GM12878 (cell line): Measurements from ENCODE around the gene VRK3. TPM values are rescaled to one million over a fixed set of nuclear protein-coding genes. Genes with fewer than 3 reads are reported as not detected.

ENCODE experiments used
- ATAC-seq: fragments of 200-7000 bp; cut with Tn5 transposase; 3 replicates; pipeline ENCODE4 v1.9.1; 2020; ENCODE audit warnings: mild to moderate bottlenecking, moderate library complexity
- BruUV-seq: library from RNA; stranded (reverse); fragments of 400-500 nt; replicated peaks from 2 replicates; lab custom pipeline; 2021; lab: Mats Ljungman, UMichigan
- CTCF ChIA-PET: fragments of 300-600 bp; sonication (Branson Sonifier 250); formaldehyde crosslinking; extraction: SDS; loops from one replicate; lab custom pipeline; 2021; ENCODE audit warnings: inconsistent platforms; lab: Yijun Ruan, JAX
- POLR2A ChIA-PET: fragments of 350-600 bp; formaldehyde crosslinking; extraction: SDS; loops from one replicate; lab custom pipeline; 2021; ENCODE audit warnings: inconsistent platforms; lab: Charles Lee
- RAD21 ChIA-PET: fragments of 300-600 bp; sonication (Branson Sonifier 250); formaldehyde crosslinking; loops from one replicate; lab custom pipeline; 2023; ENCODE audit warnings: antibody characterized with exemption; ENCODE audit not compliant: unreplicated experiment; lab: Charles Lee
- SMC1A ChIA-PET: fragments of 300-600 bp; sonication (Branson Sonifier 250); formaldehyde crosslinking; loops from one replicate; lab custom pipeline; 2023; ENCODE audit not compliant: unreplicated experiment, uncharacterized antibody; lab: Charles Lee
- DNase-seq: peaks from one replicate; pipeline ENCODE4 v3.0.0-alpha.2; 2011; ENCODE audit warnings: low read depth, low spot score
- FAIRE-seq: peaks from 3 replicates; lab custom pipeline; 2011; peaks lifted over from hg19 to GRCh38; lab: Jason Lieb, UNC
- H2AFZ ChIP-seq: 2 replicates; pipeline ENCODE4 v1.6.0; 2011; ENCODE audit warnings: low read depth, low read length, control low read depth; ENCODE audit not compliant: control insufficient read depth
- H3K27ac ChIP-seq: 2 replicates; pipeline ENCODE4 v1.5.1; 2011; ENCODE audit warnings: control low read depth; ENCODE audit not compliant: control insufficient read depth, insufficient read depth
- H3K27me3 ChIP-seq, 2 experiments: replicated peaks in 1 of 2; 2 replicates each; pipeline versions ENCODE4 v1.6.0 to v1.6.1; 2011; ENCODE audit warnings: low read length in 1 of 2; ENCODE audit not compliant: control insufficient read depth in 2 of 2, insufficient read depth in 2 of 2
- H3K36me3 ChIP-seq, 2 experiments: 2 replicates each; pipeline ENCODE4 v1.5.1; 2011; ENCODE audit warnings: low read length in 1 of 2; ENCODE audit not compliant: control insufficient read depth in 2 of 2, insufficient read depth in 2 of 2
- H3K4me1 ChIP-seq: 2 replicates; pipeline ENCODE4 v1.6.1; 2011; ENCODE audit warnings: mild to moderate bottlenecking, low read length, moderate library complexity, mixed read lengths; ENCODE audit not compliant: control insufficient read depth, insufficient read depth
- H3K4me2 ChIP-seq: 2 replicates; pipeline ENCODE4 v1.6.0; 2011; ENCODE audit warnings: control low read depth; ENCODE audit not compliant: control insufficient read depth, insufficient read depth
- H3K4me3 ChIP-seq: fragments of 200-600 bp; sonication (generic); 2 replicates; pipeline ENCODE4 v1.5.1; 2016
- H3K79me2 ChIP-seq: 2 replicates; pipeline ENCODE4 v1.6.0; 2011; ENCODE audit warnings: low read length; ENCODE audit not compliant: control insufficient read depth, insufficient read depth
- H3K9ac ChIP-seq: 2 replicates; pipeline ENCODE4 v1.8.0; 2011; ENCODE audit warnings: low read length, control low read depth, mixed read lengths; ENCODE audit not compliant: control insufficient read depth, insufficient read depth
- H3K9me3 ChIP-seq: replicated peaks from 3 replicates; pipeline ENCODE4 v1.5.1; 2011; ENCODE audit warnings: mild to moderate bottlenecking, low read length; ENCODE audit not compliant: control insufficient read depth, insufficient read depth
- H4K20me1 ChIP-seq: 2 replicates; pipeline ENCODE4 v1.6.0; 2011; ENCODE audit not compliant: control insufficient read depth, insufficient read depth
- BMI1 ChIP-seq: fragments of 450-650 bp; IDR thresholded peaks from 2 replicates; pipeline ENCODE4 v1.6.1; 2016; ENCODE audit warnings: mild to moderate bottlenecking, moderate library complexity, borderline replicate concordance
- IRF4 ChIP-seq: IDR thresholded peaks from 2 replicates; pipeline ENCODE4 v1.6.1; 2011; ENCODE audit warnings: low read depth, low read length
- ZBED1 ChIP-seq: IDR thresholded peaks from 2 replicates; pipeline ENCODE4 v1.6.1; 2016; ENCODE audit warnings: borderline replicate concordance
- WGBS: methylation state at CpG from one replicate; pipeline ENCODE4 v1.1.6; 2016; ENCODE audit warnings: low lambda C conversion rate; ENCODE audit not compliant: insufficient replicate concordance, insufficient coverage; ENCODE audit errors: missing lambda C conversion rate; 5-methylcytosine and 5-hydroxymethylcytosine counted together
- in situ Hi-C: fragments of 300-500 bp; cut with MboI; formaldehyde crosslinking; loops from 9 replicates; pipeline ENCODE4 v1.14.3; 2018; ENCODE audit warnings: mixed read lengths
- intact Hi-C: fragments of 100-400 bp; cut with micrococcal nuclease; formaldehyde crosslinking; loops from one replicate; pipeline ENCODE4 v1.14.2; 2022; ENCODE audit not compliant: unreplicated experiment
- polyA plus RNA-seq, 11 experiments: library from polyadenylated mRNA; depleted of rRNA in 4 of 11; unstranded in 6 of 11; stranded (reverse) in 5 of 11; fragments of >200 nt; fragmentation: Nextera tagmentation in 4 of 11; fragmentation: Illumina TruSeq in 1 of 11; extraction: Ambion mirVana in 4 of 11; extraction: Trizol in 1 of 11; gene quantifications; 1 replicate in 1 of 11; 2 replicates in 10 of 11; pipeline versions ENCODE4 v1.2.1 to v1.2.3, GENCODE V29; 2011 to 2016; ENCODE audit warnings: inconsistent platforms in 2 of 11, missing spikeins in 2 of 11, low read depth in 1 of 11
- total RNA-seq, 4 experiments: library from RNA; depleted of rRNA in 3 of 4; stranded (reverse); fragments of >200 nt in 3 of 4; fragmentation: Illumina TruSeq in 1 of 4; extraction: Trizol in 1 of 4; gene quantifications; 2 replicates each; pipeline versions ENCODE4 v1.2.1 to v1.2.3, GENCODE V29; 2013 to 2021
- TF ChIP-seq, protein P1 (sequence below): IDR thresholded peaks from 2 replicates; pipeline ENCODE4 v1.6.1; 2011; ENCODE audit warnings: borderline replicate concordance, low read depth, mild to moderate bottlenecking, moderate library complexity, mixed read lengths, low read length; ENCODE audit not compliant: insufficient read depth; ENCODE audit errors: extremely low read length
- TF ChIP-seq, protein P2 (sequence below): fragments of 450-650 bp; IDR thresholded peaks from 2 replicates; pipeline ENCODE4 v1.6.1; 2014; ENCODE audit warnings: mild to moderate bottlenecking
- TF ChIP-seq, protein P3 (sequence below): IDR thresholded peaks from 2 replicates; pipeline ENCODE4 v1.6.1; 2012; ENCODE audit warnings: low read depth, low read length, improper control_type of control experiment
- TF ChIP-seq, protein P4 (sequence below): fragments of 450-650 bp; IDR thresholded peaks from 2 replicates; pipeline ENCODE4 v1.6.1; 2017; ENCODE audit warnings: antibody characterized with exemption, mild to moderate bottlenecking, moderate library complexity
- TF ChIP-seq, protein P5 (sequence below): fragments of 450-650 bp; IDR thresholded peaks from 2 replicates; pipeline ENCODE4 v1.6.1; 2017; ENCODE audit warnings: low read depth, mild to moderate bottlenecking, moderate library complexity

Gene VRK3
- total and polyA plus RNA-seq, 10 of the 15 experiments (the other 5 are each of a cell fraction or from before 2014, with no cell fraction given) = 17.3 to 61.9 (median 35.5) TPM

DNA sequence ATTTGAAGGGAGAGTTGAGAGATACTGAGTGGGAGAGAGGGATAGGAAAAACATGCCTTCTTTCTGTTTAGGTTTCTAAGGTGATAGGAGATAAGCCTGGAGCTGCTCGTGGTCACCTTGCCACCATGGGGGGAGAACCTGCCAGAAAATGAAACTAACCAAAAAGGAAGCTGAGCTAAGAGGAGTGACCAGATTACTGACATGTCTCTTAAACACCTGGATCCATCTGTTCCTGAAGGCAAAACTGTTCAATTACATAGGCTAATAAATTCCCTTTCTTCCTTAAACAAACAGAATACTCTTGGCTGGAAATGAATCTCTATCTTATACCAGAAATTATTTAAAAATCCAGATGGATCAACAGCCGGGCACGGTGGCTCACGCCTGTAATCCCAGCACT, 27.9 kb upstream of the VRK3 start:
- in situ Hi-C loops = no loop called here
- WGBS = 73% methylated on average over 4 of the region's 4 CpGs
- no peaks in the 10 kb centered on the region; the same call in 1 of the 3 replicates for H3K9me3 ChIP-seq
- ChIA-PET POLR2A (no interaction called here), CTCF (no interaction called here), RAD21 (no interaction called here), SMC1A (no interaction called here)
- no peaks in the 10 kb centered on the region for H3K36me3 ChIP-seq
- H3K9ac ChIP-seq = no peak overlapping the region
- H3K4me1 ChIP-seq = peaks cover 7% of the 10 kb centered on the region; the same call in 1 of the 2 replicates
- H3K79me2 ChIP-seq = no peaks in the 10 kb centered on the region
- BruUV-seq = no TSS peak
- intact Hi-C loops = no loop called here
- ATAC-seq (no peak), FAIRE-seq (no peak), DNase-seq (no peak)
- TF ChIP-seq, protein P1, sequence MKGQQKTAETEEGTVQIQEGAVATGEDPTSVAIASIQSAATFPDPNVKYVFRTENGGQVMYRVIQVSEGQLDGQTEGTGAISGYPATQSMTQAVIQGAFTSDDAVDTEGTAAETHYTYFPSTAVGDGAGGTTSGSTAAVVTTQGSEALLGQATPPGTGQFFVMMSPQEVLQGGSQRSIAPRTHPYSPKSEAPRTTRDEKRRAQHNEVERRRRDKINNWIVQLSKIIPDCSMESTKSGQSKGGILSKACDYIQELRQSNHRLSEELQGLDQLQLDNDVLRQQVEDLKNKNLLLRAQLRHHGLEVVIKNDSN = no peak
- TF ChIP-seq, protein P2, sequence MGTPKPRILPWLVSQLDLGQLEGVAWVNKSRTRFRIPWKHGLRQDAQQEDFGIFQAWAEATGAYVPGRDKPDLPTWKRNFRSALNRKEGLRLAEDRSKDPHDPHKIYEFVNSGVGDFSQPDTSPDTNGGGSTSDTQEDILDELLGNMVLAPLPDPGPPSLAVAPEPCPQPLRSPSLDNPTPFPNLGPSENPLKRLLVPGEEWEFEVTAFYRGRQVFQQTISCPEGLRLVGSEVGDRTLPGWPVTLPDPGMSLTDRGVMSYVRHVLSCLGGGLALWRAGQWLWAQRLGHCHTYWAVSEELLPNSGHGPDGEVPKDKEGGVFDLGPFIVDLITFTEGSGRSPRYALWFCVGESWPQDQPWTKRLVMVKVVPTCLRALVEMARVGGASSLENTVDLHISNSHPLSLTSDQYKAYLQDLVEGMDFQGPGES = no peak
- TF ChIP-seq, protein P3, sequence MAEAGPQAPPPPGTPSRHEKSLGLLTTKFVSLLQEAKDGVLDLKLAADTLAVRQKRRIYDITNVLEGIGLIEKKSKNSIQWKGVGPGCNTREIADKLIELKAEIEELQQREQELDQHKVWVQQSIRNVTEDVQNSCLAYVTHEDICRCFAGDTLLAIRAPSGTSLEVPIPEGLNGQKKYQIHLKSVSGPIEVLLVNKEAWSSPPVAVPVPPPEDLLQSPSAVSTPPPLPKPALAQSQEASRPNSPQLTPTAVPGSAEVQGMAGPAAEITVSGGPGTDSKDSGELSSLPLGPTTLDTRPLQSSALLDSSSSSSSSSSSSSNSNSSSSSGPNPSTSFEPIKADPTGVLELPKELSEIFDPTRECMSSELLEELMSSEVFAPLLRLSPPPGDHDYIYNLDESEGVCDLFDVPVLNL = no peak
- TF ChIP-seq, protein P4, sequence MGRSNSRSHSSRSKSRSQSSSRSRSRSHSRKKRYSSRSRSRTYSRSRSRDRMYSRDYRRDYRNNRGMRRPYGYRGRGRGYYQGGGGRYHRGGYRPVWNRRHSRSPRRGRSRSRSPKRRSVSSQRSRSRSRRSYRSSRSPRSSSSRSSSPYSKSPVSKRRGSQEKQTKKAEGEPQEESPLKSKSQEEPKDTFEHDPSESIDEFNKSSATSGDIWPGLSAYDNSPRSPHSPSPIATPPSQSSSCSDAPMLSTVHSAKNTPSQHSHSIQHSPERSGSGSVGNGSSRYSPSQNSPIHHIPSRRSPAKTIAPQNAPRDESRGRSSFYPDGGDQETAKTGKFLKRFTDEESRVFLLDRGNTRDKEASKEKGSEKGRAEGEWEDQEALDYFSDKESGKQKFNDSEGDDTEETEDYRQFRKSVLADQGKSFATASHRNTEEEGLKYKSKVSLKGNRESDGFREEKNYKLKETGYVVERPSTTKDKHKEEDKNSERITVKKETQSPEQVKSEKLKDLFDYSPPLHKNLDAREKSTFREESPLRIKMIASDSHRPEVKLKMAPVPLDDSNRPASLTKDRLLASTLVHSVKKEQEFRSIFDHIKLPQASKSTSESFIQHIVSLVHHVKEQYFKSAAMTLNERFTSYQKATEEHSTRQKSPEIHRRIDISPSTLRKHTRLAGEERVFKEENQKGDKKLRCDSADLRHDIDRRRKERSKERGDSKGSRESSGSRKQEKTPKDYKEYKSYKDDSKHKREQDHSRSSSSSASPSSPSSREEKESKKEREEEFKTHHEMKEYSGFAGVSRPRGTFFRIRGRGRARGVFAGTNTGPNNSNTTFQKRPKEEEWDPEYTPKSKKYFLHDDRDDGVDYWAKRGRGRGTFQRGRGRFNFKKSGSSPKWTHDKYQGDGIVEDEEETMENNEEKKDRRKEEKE = no peak
- TF ChIP-seq, protein P5, sequence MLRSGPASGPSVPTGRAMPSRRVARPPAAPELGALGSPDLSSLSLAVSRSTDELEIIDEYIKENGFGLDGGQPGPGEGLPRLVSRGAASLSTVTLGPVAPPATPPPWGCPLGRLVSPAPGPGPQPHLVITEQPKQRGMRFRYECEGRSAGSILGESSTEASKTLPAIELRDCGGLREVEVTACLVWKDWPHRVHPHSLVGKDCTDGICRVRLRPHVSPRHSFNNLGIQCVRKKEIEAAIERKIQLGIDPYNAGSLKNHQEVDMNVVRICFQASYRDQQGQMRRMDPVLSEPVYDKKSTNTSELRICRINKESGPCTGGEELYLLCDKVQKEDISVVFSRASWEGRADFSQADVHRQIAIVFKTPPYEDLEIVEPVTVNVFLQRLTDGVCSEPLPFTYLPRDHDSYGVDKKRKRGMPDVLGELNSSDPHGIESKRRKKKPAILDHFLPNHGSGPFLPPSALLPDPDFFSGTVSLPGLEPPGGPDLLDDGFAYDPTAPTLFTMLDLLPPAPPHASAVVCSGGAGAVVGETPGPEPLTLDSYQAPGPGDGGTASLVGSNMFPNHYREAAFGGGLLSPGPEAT = no peak
- TF ChIP-seq IRF4 (no peak), BMI1 (no peak), ZBED1 (no peak)
- H3K27me3 ChIP-seq = no peaks in the 10 kb centered on the region
- H2AFZ ChIP-seq = no peak overlapping the region; the same call in 1 of the 2 replicates
- H3K27ac ChIP-seq = no peak overlapping the region
- H4K20me1 ChIP-seq = no peaks in the 10 kb centered on the region
- peak overlapping the region; percentile 7; the same call in 1 of the 2 replicates for H3K4me2 ChIP-seq
- no peak overlapping the region for H3K4me3 ChIP-seq
